NCI-H526 (cell line): ENCODE data around the gene TMEM130.

Source experiments
- DNase-seq, 2 experiments: peaks; one replicate each; lab custom pipeline; 2025; lab: John Stamatoyannopoulos, UW

Gene TMEM130, protein sequence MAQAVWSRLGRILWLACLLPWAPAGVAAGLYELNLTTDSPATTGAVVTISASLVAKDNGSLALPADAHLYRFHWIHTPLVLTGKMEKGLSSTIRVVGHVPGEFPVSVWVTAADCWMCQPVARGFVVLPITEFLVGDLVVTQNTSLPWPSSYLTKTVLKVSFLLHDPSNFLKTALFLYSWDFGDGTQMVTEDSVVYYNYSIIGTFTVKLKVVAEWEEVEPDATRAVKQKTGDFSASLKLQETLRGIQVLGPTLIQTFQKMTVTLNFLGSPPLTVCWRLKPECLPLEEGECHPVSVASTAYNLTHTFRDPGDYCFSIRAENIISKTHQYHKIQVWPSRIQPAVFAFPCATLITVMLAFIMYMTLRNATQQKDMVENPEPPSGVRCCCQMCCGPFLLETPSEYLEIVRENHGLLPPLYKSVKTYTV

DNA sequence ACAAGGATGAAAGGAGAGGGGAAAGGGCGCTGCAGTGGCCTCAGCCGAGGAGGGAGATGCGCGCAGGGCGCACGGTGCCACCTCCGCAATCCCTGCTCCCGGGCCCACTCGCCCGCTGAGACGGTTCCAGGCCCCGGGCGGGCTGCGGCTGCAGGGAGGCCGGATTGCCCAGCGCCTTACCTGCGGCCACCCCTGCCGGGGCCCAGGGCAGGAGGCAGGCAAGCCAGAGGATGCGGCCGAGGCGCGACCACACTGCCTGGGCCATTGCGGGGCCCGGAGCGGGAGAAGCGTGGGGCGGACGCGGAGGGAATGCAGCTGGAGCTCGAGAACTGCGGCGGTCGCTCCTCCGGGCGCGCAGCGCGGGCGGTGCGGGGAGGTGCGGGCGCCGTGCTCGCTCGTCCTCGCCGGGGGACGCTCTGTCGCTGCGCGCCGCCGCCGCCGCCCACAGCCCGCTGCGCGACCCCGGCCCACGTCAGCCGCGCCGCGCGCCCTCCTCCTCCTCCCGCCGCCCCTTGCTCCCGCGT is at the start of gene TMEM130:
Gene TMEM130 (minus strand): TSS at position 418 of the 524 bp plus-strand sequence. CDS start 153 bp downstream, at position 265.
- peak in 1 of 2 experiments; percentile 37 for DNase-seq

DNA sequence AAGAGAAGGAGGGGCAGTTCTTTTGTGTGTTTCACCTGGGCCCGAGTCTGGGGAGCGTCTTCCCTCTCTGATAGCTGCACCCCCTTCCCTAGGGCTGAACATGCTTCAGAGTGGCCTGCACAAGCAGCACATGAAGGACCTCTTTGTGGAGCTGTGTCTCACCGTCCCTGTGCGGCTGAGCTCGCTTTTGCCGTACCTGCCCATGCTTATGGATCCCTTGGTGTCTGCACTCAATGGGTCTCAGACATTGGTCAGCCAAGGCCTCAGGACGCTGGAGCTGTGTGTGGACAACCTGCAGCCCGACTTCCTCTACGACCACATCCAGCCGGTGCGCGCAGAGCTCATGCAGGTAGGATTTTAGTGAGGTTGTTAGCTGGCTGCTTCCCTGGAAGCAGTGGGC is 47.5 kb upstream of the TMEM130 start:
- no peak for DNase-seq

DNA sequence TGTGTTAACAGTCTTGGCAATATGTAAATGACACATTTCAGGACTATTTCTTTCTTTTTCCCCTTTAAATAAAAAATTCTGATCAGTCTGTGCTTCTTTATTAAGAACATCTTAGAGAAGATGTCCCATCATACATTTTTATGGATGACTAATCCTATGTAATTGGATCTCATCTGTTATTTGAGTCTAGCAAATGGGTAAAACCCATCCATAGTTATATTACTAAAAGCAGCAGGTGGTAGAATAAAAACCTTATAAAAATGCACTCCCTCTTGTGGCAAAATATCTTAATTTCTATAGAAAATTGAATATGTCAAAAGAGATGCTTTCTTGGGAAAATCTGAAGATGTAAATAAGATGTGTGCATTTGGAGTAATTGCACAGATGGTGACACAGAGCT is 43.8 kb upstream of the TMEM130 start:
- no peak for DNase-seq

DNA sequence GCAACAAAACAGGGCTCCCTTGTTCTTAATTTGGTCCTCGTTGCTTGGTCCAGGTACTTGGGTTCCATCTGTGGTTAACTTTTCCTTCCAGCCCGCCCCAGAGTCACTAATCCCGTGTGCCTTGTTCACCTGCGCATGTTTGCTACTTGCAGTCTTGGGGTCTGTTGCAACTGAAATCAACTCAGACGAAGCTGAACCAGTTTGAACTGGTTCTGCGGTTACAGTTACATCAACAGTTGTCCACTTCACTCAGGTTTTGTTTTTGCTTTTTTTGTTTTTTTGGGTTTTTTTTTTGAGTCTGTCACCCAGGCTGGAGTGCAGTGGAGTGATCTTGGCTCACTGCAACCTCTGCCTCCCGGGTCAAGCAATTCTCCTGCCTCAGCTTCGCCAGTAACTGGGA is 43.2 kb upstream of the TMEM130 start:
- no peak for DNase-seq

DNA sequence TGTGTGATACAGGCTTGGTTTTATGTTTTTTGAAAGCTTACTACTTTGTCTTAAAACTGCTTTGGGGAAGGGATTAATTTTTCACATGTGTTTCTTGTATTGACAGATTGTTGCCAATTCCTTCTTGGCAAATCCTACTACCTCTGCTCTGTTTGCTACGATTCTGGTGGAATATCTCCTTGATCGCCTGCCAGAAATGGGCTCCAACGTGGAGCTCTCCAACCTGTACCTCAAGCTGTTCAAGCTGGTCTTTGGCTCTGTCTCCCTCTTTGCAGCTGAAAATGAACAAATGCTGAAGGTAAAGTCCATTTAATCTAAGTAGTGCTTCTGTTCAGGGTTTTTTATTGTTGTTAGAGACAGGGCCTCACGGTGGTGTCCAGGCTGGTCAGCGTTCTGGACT is 42.1 kb upstream of the TMEM130 start:
- no peak for DNase-seq

DNA sequence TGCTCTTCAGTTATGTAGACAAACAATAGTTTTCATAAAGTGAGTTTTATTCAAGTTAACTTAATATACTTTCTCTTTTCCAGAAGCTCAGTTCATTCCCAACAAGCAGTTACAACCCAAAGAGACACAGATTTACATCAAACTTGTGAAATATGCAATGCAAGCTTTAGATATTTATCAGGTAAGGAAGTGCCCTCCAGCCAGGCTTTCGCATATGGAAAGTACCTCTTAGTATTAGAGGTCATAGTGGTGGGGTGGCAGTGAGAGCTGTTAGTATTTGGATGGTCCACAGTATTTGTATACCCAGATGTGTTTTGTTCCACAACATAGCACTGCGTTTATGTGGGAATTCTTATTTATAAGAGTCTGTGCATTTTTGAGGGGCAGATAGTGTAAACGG is 40.6 kb upstream of the TMEM130 start:
- DNase-seq = peak; percentile 28 to 46

DNA sequence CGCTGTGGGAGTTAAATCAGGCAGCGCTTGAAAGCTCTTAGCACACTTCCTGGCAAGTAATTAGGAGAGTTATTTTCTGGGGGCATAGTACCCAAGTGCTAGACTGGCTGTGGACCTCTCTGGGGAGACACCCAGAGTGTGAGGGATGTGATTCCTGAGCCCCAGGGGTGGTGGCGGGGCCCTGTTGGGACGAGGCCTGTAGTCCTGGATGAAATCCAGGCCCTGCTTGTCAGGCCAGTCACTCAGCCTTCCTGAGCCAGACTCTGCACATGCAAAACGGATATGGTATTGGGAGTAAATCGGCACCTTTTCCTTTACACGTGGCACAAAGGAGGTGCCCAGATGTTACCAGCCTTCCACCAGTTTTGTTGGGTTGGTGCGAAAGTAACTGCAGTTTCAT is 39.7 kb upstream of the TMEM130 start:
- DNase-seq = no peak

DNA sequence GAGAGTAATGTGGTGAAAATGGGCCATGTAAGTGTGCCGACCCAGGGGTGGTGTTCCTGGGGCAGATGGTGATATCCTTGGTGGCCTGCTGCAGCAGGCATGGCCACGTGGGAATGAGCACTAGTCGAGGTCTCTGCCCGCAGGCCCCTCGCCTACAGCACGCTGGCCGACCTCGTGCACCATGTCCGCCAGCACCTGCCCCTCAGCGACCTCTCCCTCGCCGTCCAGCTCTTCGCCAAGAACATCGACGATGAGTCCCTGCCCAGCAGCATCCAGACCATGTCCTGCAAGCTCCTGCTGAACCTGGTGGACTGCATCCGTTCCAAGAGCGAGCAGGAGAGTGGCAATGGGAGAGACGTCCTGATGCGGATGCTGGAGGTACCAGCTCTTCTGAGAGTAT is 38.8 kb upstream of the TMEM130 start:
- DNase-seq = no peak

DNA sequence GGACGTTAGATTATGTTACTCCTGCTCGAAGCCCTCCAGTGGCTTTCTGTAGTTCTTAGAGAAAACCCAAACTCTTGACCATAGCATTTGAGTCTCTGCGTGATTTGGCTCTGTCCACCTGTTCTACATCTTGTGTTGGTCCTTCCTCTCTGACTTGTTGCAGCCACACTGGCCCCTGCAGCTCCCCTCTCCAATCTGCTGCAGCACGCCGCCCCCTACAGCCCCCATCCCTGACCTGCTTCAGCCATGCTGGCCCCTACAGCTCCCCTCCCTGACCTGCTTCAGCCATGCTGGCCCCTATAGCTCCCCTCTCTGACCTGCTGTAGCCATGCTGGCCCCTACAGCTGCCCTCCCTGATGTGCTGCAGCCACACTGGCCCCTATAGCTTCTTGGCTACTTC is 37.8 kb upstream of the TMEM130 start:
- DNase-seq = no peak

DNA sequence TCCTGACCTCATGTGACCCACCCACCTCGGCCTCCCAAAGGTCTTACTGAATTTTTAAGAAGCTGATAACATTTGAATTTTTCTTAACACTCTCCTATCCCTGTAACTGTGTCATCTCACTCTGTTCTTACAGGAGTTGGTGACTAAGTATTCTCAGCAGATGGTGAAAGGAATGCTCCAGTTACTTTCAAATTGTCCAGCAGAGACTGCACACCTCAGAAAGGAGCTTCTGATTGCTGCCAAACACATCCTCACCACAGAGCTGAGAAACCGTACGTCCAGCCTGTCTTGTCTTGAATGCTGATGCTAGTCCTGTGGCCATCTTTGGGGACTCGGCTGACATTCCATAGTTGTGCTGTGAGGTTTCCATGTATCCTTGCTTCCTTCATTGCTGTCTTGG is 33.4 kb upstream of the TMEM130 start:
- DNase-seq = no peak

DNA sequence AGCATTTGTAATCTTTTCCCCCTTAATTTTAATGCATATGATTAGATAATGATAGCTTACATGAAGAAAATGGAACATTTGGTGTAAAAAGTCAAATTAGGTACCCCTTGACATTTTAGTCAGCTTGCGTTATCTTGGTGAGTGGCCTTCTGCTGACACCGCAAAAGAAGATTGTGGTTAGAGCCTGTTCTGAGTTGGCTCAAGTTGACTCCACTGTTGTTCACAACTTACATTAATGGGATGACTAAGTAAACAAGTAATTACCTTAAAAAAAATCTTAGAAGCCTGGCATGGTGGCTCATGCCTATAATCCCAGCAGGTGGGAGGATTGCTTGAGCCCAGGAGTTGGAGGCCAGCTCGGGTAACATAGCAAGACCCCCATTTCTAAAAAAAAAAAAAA is 32.7 kb upstream of the TMEM130 start:
- DNase-seq = no peak

DNA sequence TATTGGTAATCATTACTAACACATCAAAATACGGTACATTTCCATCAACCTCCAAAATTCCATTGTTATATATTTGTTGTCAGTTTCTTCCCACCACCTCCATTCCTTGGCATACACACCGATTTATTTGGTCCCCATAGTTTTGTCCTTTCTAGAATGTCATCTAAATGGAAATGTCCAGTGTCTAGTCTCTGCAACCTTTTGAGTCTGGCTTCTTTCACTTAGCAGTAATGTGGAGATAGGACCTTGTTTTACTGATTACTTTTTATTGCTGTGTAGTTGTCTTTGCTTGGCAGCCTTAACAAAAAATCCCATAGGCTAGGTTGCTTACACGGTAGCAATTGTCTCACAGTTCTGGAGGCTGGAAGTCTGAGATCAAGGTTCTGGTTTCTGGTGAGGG is 31.0 kb upstream of the TMEM130 start:
- no peak for DNase-seq

DNA sequence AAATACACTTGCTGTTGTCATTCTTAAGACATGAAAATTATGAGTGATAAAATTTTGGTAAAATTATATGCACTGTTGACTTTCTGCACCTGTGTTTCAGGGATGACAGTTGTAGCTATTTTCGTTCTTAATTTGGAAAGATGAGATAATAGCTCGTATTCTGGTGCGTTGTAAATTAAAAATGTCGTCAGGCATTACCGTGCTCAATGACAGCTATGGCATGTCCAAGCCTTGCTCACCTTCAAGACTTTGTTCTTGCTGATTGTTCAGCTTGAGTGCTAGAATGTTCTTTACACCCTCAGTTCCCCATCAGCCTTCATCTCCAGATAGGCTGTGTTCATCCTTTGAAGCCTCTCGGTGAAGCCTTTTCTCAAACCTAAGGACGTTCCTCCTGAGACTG is 30.0 kb upstream of the TMEM130 start:
- no peak for DNase-seq

DNA sequence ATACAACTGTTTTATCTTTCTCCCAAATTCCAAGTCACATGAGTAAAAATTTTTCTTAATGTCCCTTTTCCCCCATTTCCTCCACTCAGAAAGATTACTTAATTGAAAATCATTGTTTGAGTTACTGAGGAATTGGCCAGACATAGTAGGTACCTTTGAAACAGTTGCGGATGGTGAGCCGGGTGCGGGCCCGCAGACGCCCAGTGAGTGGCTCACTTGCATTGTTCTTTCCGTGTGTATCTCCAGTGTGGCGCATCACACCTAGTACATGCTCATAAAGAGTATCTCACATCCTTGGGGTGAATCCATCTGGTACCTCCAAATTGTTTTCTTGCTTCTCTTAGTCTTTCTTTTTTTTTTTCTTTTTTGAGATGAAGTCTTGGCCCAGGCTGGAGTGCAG is 22.8 kb upstream of the TMEM130 start:
- DNase-seq = no peak

DNA sequence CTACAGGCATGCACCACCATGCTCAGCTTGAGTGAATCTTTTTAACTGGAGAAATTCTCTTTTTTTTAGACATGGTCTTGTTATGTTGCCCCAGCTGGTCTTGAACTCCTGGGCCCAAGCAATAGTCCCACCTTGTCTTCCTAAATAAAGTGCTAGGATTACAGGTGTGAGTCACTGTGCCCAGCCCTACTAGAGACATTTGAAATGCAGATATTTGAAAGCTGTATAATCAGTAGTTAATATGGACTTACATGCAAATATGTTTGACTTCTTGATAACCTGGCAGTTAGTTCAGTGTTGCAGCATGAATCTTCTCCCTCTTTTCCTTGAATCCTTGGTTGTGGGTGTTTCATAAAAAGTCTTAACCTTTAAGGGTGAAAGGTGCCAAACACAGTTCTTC is 17.2 kb upstream of the TMEM130 start:
- no peak for DNase-seq

DNA sequence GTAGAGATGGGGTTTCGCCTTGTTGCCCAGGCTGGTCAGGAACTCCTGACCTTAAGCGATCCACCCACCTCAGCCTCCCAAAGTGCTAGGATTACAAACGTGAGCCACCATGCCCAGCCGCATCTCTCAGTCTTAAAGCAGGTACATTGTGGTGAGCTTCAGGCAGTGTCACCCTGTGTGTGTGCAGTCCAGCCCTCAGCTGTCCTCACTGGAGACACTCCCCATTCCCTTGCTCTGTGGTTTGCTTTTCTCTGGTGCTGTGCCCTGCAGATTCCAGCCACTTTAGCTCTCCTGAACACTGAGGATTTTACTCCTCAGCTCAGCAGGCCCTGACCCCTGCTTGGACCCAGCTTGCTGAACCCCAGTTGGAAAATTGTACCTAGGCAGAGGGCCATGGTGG is 14.6 kb upstream of the TMEM130 start:
- DNase-seq = no peak

DNA sequence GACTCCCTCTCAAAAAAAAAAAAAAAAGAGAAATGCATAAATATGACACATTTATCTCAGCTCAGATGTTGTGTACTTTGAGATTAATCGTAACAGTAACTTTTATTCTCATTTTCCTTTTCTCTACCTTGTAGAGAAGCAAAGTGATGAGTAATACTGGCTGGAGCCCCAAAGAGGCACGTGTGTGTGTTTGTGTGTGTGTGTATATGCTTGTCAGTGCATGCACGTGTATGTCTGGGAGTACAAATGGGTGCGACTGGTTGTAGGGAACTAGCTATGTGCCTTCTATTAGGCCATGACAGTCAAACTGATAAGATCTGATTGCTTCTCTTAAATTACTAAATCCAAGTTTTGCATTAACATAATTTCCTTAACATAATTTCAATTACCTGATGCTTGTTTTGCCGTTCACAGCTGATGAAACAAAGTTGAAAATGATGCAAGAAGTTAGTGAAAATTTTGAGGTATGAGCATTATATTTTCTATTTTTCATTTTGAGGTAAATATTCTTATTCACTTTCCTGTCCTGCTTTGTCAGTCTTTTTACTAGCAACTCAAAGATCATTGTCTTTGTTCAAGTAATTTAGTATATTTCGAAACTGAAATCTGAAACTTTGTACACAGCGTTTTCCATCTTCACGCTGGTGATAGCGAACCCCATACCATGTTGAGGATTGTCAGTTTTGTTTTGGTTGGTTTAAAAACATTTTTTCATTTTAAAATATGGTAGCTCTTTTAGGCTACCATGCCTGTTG is 11.9 kb upstream of the TMEM130 start:
- DNase-seq = no peak

DNA sequence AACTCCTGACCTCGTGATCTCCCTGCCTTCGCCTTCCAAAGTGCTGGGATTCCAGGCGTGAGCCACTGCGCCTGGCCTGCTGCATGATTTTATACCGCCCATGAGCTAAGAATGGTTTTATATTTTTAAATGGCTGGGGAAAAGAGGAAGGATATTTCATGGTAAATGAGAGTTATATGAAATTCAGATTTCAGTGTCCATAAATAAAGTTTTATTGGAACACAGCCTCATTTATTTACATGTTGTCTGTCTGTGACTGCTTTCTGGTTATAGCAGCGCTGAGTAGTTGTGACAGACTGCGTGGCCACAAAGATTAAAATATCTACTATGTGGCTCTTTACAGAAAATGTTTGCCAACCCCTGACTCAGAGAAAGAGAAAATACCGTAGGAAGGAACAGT is 10.7 kb upstream of the TMEM130 start:
- no peak for DNase-seq

DNA sequence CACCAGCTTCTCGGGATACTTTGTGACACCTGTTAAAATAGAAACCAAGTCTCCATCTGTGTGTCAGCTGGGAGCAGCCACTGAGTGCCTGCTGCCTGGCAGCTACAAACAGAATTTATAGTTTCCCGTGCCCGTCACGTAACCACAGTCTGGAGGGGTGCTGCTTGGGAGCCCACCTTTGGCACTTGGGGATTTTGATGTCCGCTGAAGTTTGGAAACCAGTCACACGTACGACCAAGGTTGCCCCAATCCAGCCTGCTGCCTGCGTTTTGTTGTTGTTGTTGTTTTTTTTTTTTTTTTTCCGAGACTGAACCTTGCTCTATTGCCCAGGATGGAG is 10.1 kb upstream of the TMEM130 start:
- no peak for DNase-seq

DNA sequence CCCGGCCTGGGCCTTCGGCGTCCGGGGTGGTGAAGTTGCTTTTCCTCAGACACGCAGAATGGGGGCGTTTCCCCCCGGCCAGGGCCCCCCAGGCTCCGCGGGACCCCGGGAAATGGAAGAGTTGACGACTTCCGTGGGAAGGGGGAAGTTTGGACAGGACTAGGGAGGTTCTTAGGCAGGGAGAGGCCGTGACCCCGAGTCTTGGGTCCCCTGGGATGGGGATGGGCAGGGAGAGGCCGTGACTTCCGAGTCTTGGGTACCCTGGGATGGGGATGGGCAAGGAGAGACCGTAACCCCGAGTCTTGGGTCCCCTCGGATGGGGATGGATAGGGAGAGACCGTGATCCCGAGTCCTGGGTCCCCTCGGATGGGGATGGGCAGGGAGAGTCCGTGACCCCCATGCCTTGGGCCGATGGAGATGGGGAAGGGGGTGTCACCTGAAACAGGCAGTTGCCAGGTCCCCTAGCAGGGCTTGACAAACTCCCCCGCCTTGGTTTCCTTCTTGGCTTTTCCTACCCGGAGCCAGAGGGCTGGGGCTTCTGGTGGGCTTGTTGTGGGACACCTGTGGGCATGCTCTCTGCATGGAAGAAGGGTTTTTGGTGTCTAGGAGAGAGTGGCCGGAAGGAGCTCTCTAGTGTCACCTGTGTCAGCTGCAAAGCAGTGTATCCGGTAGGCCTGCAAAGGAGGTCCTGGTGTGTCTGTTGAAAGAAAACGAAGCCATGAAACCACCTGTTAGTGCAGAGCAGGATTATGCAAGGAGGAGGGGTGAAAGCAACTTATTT is 9.6 kb upstream of the TMEM130 start:
- peak; percentile 27 to 64 for DNase-seq

DNA sequence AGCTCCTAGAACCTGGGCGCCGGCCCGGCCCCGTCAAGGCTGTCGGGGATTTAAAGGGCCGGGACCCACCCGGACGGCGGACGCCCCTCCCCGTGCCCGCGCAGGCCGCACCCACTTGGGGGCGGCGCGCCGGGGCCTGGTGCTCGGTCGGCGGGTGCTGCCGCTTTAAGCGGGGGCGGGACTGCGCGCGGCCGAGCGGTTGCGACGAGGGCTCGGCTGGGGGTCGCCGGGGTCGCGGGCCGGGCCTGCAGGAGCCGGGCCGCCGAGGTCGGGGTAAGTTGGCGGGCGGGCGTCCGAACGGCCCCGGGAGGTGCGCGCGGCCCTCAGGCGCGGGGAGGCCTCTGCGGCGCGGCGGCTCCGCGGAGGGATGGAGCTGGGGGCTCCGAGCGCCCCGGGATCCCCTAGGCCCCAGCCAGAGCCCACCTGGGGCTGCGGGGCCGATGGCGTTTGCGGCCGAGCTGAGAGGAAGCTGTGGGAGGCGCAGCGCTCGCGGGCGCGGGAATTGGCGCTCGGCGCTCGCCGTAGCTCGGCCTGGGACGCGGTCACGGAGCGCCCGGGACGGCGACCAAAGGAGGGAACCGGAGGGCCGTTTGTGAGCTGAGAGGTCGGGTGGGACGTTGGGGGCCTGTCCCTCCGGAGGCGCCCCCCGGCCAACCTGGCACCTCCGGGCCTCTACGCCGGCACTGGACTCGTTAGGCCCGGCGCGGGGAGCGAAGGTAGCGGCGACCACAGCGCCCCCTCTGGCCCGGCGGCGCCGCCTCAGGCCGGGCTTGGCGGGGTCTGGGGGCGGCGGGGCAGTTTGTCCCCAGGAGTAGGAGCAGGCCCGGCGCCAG is 8.8 kb upstream of the TMEM130 start, which contains the start of gene TRRAP:
Gene TRRAP (plus strand): TSS at position 168 of the 833 bp plus-strand sequence. CDS start 2,619 bp downstream, outside the sequence.
- peak; percentile 39 to 87 for DNase-seq
